Measurements from ENCODE around the gene NQO1.

The NQO1 gene

DNA sequence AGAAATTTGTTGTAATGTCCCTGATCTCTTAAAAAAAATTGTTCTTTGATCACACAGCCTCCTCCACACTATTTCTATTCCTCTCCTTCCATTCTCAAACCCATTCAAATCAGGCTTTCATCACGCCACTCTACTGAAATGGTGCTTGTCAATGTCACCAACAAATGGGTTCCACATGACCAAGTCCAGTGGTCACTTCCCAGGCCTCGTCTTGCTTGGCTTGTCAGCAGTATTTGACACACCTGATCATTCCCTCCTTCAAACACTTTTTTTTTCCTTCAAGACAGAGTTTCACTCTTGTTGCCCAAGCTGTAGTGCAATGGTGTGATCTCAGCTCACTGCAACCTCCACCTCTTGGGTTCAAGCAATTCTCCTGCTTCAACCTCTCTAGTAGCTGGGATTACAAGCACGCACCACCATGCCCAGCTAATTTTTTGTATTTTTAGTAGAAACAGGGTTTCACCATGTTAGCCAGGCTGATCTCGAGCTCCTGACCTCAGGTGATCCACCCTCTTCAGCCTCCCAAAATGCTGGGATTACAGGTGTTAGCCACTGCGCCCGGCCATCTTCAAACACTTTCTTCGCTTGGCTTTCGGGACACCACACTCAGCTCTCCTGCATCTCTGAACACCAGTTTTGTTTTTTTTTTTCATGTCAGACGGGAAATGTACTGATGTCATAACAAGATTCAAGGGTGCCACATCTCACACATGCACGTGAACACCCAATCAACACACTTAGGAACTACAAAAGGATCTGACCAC lies 18.3 kb downstream of the NQO1 start:
- WGBS (ENCODE audit: extremely low coverage, insufficient coverage, insufficient read length) = 100% methylated on average over 1 of the region's 10 CpGs
- Histone ChIP-seq H3K9me3 (ENCODE audit: insufficient read depth, low read depth, low read length) (no peaks in the 10 kb centered on the region), H2AK5ac (ENCODE audit: low read length) (no peak overlapping the region), H2BK12ac (ENCODE audit: low read length) (no peak overlapping the region), H4K91ac (ENCODE audit: low read depth, low read length) (no peak overlapping the region), H3K18ac (ENCODE audit: low read length) (no peak overlapping the region), H3K23ac (ENCODE audit: low read length) (no peak overlapping the region), H3K27me3 (ENCODE audit: insufficient read depth, low read length) (no peaks in the 10 kb centered on the region), H3K36me3 (ENCODE audit: control insufficient read depth in 1 of 2, insufficient read depth in 2 of 2, low read length in 2 of 2) (peaks cover 17 to 22% of the 10 kb centered on the region in 2 experiments), H2AFZ (ENCODE audit: insufficient read depth, low read length, poor library complexity) (no peak overlapping the region), H3K27ac (ENCODE audit: low read depth, low read length) (no peak overlapping the region), H2BK5ac (ENCODE audit: low read depth, low read length, poor library complexity) (no peak overlapping the region), H3K79me2 (ENCODE audit: control insufficient read depth, insufficient read depth, low read length, poor library complexity) (no peaks in the 10 kb centered on the region), H3K79me1 (ENCODE audit: low read length) (no peaks in the 10 kb centered on the region), H2BK120ac (ENCODE audit: insufficient read depth, low read length, poor library complexity) (no peak overlapping the region), H4K12ac (ENCODE audit: low read depth, low read length) (no peak overlapping the region), H3K4ac (ENCODE audit: low read depth, low read length) (no peak overlapping the region), H3K4me3 (ENCODE audit: low read depth, low read length) (no peak overlapping the region), H3K9ac (ENCODE audit: low read length) (no peak overlapping the region), H3K14ac (ENCODE audit: low read length) (no peak overlapping the region), H3K4me2 (ENCODE audit: low read length) (no peak overlapping the region), H3K4me1 (ENCODE audit: control insufficient read depth in 1 of 2, insufficient read depth in 2 of 2, low read length in 2 of 2) (peaks cover 0 to 2% of the 10 kb centered on the region in 2 experiments), H4K8ac (ENCODE audit: low read depth, low read length) (no peak overlapping the region)
- DNase-seq = no peak

DNA sequence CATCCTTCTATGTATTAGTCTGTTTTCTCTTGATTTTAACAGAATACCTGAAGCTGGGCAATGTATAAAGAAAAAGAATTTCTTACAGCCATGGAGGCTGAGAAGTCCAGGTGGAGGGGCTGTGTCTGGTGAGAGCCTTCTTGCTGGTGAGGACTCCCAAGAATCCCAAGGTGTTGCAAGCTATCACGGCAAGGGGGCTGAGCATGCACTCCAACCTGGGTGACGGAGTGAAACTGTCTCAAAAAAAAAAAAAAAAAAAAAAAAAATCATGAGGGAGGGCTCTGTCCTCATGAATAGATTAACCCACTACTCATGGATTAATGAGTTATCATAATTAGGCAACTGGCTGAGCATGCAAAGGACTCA lies 19.4 kb downstream of the NQO1 start:
- H3K4me3 ChIP-seq (ENCODE audit: low read depth, low read length) = no peak overlapping the region
- WGBS (ENCODE audit: extremely low coverage, insufficient coverage, insufficient read length) = no CpG with 5 or more reads among the region's 2 CpGs

GRCh38 chr16:69706256-69706974 lies 19.9 kb downstream of the NQO1 start:
- no peak overlapping the region for H3K18ac ChIP-seq (ENCODE audit: low read length)
- H3K4me1 ChIP-seq (ENCODE audit: control insufficient read depth in 1 of 2, insufficient read depth in 2 of 2, low read length in 2 of 2) = peaks cover 0 to 2% of the 10 kb centered on the region in 2 experiments
- no peaks in the 10 kb centered on the region for H3K27me3 ChIP-seq (ENCODE audit: insufficient read depth, low read length)
- peaks cover 6 to 9% of the 10 kb centered on the region in 2 experiments for H3K36me3 ChIP-seq (ENCODE audit: control insufficient read depth in 1 of 2, insufficient read depth in 2 of 2, low read length in 2 of 2)
- no peak overlapping the region for H3K27ac ChIP-seq (ENCODE audit: low read depth, low read length)
- H3K23ac ChIP-seq (ENCODE audit: low read length) = no peak overlapping the region
- H3K4ac ChIP-seq (ENCODE audit: low read depth, low read length) = no peak overlapping the region
- H3K79me2 ChIP-seq (ENCODE audit: control insufficient read depth, insufficient read depth, low read length, poor library complexity) = no peaks in the 10 kb centered on the region
- DNase-seq = peak in 1 of 2 donors; percentile 68
- H3K79me1 ChIP-seq (ENCODE audit: low read length) = no peaks in the 10 kb centered on the region
- H4K91ac ChIP-seq (ENCODE audit: low read depth, low read length) = no peak overlapping the region
- no peak overlapping the region for H2BK120ac ChIP-seq (ENCODE audit: insufficient read depth, low read length, poor library complexity)
- H4K8ac ChIP-seq (ENCODE audit: low read depth, low read length) = no peak overlapping the region
- no peak overlapping the region for H3K14ac ChIP-seq (ENCODE audit: low read length)
- no peaks in the 10 kb centered on the region for H3K9me3 ChIP-seq (ENCODE audit: insufficient read depth, low read depth, low read length)
- no peak overlapping the region for H2BK12ac ChIP-seq (ENCODE audit: low read length)
- no peak overlapping the region for H2AK5ac ChIP-seq (ENCODE audit: low read length)
- H4K12ac ChIP-seq (ENCODE audit: low read depth, low read length) = no peak overlapping the region
- no peak overlapping the region for H3K4me3 ChIP-seq (ENCODE audit: low read depth, low read length)
- no peak overlapping the region for H2BK5ac ChIP-seq (ENCODE audit: low read depth, low read length, poor library complexity)
- no CpG with 5 or more reads among the region's 1 CpG for WGBS (ENCODE audit: extremely low coverage, insufficient coverage, insufficient read length)
- H2AFZ ChIP-seq (ENCODE audit: insufficient read depth, low read length, poor library complexity) = no peak overlapping the region
- no peak overlapping the region for H3K4me2 ChIP-seq (ENCODE audit: low read length)
- no peak overlapping the region for H3K9ac ChIP-seq (ENCODE audit: low read length)

More for the DNA sequence above, 19.4 kb downstream of the NQO1 start:
- no peak overlapping the region for H3K14ac ChIP-seq (ENCODE audit: low read length)
- H4K12ac ChIP-seq (ENCODE audit: low read depth, low read length) = no peak overlapping the region
- H4K91ac ChIP-seq (ENCODE audit: low read depth, low read length) = no peak overlapping the region
- no peaks in the 10 kb centered on the region for H3K27me3 ChIP-seq (ENCODE audit: insufficient read depth, low read length)
- H3K36me3 ChIP-seq (ENCODE audit: control insufficient read depth in 1 of 2, insufficient read depth in 2 of 2, low read length in 2 of 2) = peaks cover 10 to 12% of the 10 kb centered on the region in 2 experiments
- H2BK5ac ChIP-seq (ENCODE audit: low read depth, low read length, poor library complexity) = no peak overlapping the region
- no peak overlapping the region for H2AFZ ChIP-seq (ENCODE audit: insufficient read depth, low read length, poor library complexity)
- no peak overlapping the region for H3K18ac ChIP-seq (ENCODE audit: low read length)
- H3K23ac ChIP-seq (ENCODE audit: low read length) = no peak overlapping the region
- no peak overlapping the region for H4K8ac ChIP-seq (ENCODE audit: low read depth, low read length)
- no peak overlapping the region for H3K4me2 ChIP-seq (ENCODE audit: low read length)
- H3K79me1 ChIP-seq (ENCODE audit: low read length) = no peaks in the 10 kb centered on the region
- no peak overlapping the region for H3K27ac ChIP-seq (ENCODE audit: low read depth, low read length)
- no peaks in the 10 kb centered on the region for H3K9me3 ChIP-seq (ENCODE audit: insufficient read depth, low read depth, low read length)
- H2AK5ac ChIP-seq (ENCODE audit: low read length) = no peak overlapping the region
- no peak overlapping the region for H3K9ac ChIP-seq (ENCODE audit: low read length)
- H3K4me1 ChIP-seq (ENCODE audit: control insufficient read depth in 1 of 2, insufficient read depth in 2 of 2, low read length in 2 of 2) = peaks cover 0 to 2% of the 10 kb centered on the region in 2 experiments
- H3K4ac ChIP-seq (ENCODE audit: low read depth, low read length) = no peak overlapping the region
- no peak for DNase-seq
- no peak overlapping the region for H2BK120ac ChIP-seq (ENCODE audit: insufficient read depth, low read length, poor library complexity)
- no peak overlapping the region for H2BK12ac ChIP-seq (ENCODE audit: low read length)
- H3K79me2 ChIP-seq (ENCODE audit: control insufficient read depth, insufficient read depth, low read length, poor library complexity) = no peaks in the 10 kb centered on the region

- Histone ChIP-seq H3K4me2 (ENCODE audit: low read length) (no peak overlapping the region), H3K9ac (ENCODE audit: low read length) (no peak overlapping the region), H4K8ac (ENCODE audit: low read depth, low read length) (no peak overlapping the region), H2AFZ (ENCODE audit: insufficient read depth, low read length, poor library complexity) (no peak overlapping the region), H3K4ac (ENCODE audit: low read depth, low read length) (no peak overlapping the region), H2BK12ac (ENCODE audit: low read length) (no peak overlapping the region), H2BK5ac (ENCODE audit: low read depth, low read length, poor library complexity) (no peak overlapping the region), H3K79me1 (ENCODE audit: low read length) (no peaks in the 10 kb centered on the region), H3K4me1 (ENCODE audit: control insufficient read depth in 1 of 2, insufficient read depth in 2 of 2, low read length in 2 of 2) (peaks cover 0 to 2% of the 10 kb centered on the region in 2 experiments), H3K27me3 (ENCODE audit: insufficient read depth, low read length) (no peaks in the 10 kb centered on the region), H3K9me3 (ENCODE audit: insufficient read depth, low read depth, low read length) (no peaks in the 10 kb centered on the region), H4K12ac (ENCODE audit: low read depth, low read length) (no peak overlapping the region), H3K23ac (ENCODE audit: low read length) (no peak overlapping the region), H2BK120ac (ENCODE audit: insufficient read depth, low read length, poor library complexity) (no peak overlapping the region), H3K14ac (ENCODE audit: low read length) (no peak overlapping the region), H3K4me3 (ENCODE audit: low read depth, low read length) (no peak overlapping the region), H3K18ac (ENCODE audit: low read length) (no peak overlapping the region), H4K91ac (ENCODE audit: low read depth, low read length) (no peak overlapping the region), H2AK5ac (ENCODE audit: low read length) (no peak overlapping the region), H3K79me2 (ENCODE audit: control insufficient read depth, insufficient read depth, low read length, poor library complexity) (no peaks in the 10 kb centered on the region), H3K36me3 (ENCODE audit: control insufficient read depth in 1 of 2, insufficient read depth in 2 of 2, low read length in 2 of 2) (peaks cover 2 to 5% of the 10 kb centered on the region in 2 experiments), H3K27ac (ENCODE audit: low read depth, low read length) (no peak overlapping the region)
- no CpG with 5 or more reads among the region's 2 CpGs for WGBS (ENCODE audit: extremely low coverage, insufficient coverage, insufficient read length)
- DNase-seq = no peak
Measured at GRCh38 chr16:69703638-69704037, 22.7 kb downstream of the NQO1 start.

All from trophoblast cell (in vitro differentiated cells and primary cell).